ENCODE data around the gene SLC9A9. TPM values are rescaled to one million over a fixed set of nuclear protein-coding genes. Genes with fewer than 3 reads are reported as not detected.

The SLC9A9 gene
- total RNA-seq, 1 experiment from 2014 or later = 1.5 TPM

DNA sequence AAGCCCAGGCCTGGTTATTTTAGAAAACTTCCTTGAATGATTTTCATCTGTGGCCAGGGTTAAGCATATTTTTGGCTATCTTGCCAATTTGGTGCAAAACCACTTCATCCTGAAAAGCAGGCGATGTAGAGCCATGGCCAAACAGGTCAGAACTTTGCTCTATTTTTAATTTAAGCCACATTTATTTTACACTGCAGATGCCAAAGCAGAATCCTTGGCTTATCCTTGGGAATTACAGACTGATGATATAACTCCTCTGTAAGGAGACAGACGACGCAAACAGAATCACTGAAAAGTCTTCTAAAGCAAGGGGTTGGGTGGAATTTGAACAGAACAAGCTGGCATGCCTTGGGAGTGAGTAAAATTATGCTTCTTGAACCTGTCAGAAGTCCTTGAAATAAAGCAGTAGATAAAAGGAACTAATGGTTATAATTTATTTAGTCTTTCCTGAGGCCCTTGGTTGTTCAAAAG lies 606.8 kb downstream of the SLC9A9 start:
- no peaks in the 10 kb centered on the region for H3K9me3 Mint-ChIP-seq (ENCODE audit: low read depth, unreplicated experiment)
- H3K4me1 Mint-ChIP-seq (ENCODE audit: low read depth, unreplicated experiment) = no peaks in the 10 kb centered on the region
- TF ChIP-seq, protein P1, sequence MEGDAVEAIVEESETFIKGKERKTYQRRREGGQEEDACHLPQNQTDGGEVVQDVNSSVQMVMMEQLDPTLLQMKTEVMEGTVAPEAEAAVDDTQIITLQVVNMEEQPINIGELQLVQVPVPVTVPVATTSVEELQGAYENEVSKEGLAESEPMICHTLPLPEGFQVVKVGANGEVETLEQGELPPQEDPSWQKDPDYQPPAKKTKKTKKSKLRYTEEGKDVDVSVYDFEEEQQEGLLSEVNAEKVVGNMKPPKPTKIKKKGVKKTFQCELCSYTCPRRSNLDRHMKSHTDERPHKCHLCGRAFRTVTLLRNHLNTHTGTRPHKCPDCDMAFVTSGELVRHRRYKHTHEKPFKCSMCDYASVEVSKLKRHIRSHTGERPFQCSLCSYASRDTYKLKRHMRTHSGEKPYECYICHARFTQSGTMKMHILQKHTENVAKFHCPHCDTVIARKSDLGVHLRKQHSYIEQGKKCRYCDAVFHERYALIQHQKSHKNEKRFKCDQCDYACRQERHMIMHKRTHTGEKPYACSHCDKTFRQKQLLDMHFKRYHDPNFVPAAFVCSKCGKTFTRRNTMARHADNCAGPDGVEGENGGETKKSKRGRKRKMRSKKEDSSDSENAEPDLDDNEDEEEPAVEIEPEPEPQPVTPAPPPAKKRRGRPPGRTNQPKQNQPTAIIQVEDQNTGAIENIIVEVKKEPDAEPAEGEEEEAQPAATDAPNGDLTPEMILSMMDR (IDR thresholded peaks at IDR 0.05; ENCODE audit: unreplicated experiment) = no peak
- CTCF ChIA-PET = interaction anchor here (0.6 kb wide), 1 partner anchor 513 kb away, joined by 3 read pairs; no protein-coding TSS in a partner anchor
- no TSS peak for BruUV-seq (replicated peaks)
- peaks cover 6% of the 10 kb centered on the region for H3K27me3 Mint-ChIP-seq (ENCODE audit: unreplicated experiment)
- H3K4me3 Mint-ChIP-seq (ENCODE audit: low read depth, unreplicated experiment) = no peak overlapping the region
- H3K27ac Mint-ChIP-seq (ENCODE audit: unreplicated experiment) = no peak overlapping the region
- no peak for DNase-seq
- intact Hi-C loops (cut with micrococcal nuclease; ENCODE audit: unreplicated experiment) = no loop called here
- no peaks in the 10 kb centered on the region for H3K36me3 Mint-ChIP-seq (ENCODE audit: insufficient read depth, unreplicated experiment)

DNA sequence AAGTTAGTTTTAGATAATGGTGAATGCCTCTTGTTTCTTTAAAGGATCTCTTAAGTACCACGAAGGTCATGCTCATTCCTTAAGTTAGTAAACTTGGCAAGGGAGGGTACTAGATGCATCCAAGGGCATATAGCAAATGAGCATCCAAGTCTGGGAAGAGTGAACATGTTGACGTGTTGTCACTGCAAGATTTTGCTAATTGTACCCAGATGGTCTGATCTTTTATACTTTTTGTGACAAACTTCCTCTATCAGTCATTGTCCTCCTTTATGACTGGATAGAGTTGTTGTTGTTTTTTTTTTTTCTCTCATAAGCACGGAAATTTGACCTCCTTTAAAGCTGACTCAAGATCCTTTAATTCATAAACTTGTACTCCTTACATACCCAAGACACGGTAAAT lies 607.4 kb downstream of the SLC9A9 start:
- H3K27ac Mint-ChIP-seq (ENCODE audit: unreplicated experiment) = no peak overlapping the region
- DNase-seq = no peak
- no peak overlapping the region for H3K4me3 Mint-ChIP-seq (ENCODE audit: low read depth, unreplicated experiment)
- TF ChIP-seq, protein P1 (IDR thresholded peaks at IDR 0.05; ENCODE audit: unreplicated experiment) = no peak
- no peaks in the 10 kb centered on the region for H3K9me3 Mint-ChIP-seq (ENCODE audit: low read depth, unreplicated experiment)
- intact Hi-C loops (cut with micrococcal nuclease; ENCODE audit: unreplicated experiment) = no loop called here
- no TSS peak for BruUV-seq (replicated peaks)
- H3K4me1 Mint-ChIP-seq (ENCODE audit: low read depth, unreplicated experiment) = no peaks in the 10 kb centered on the region
- H3K27me3 Mint-ChIP-seq (ENCODE audit: unreplicated experiment) = no peaks in the 10 kb centered on the region
- no peaks in the 10 kb centered on the region for H3K36me3 Mint-ChIP-seq (ENCODE audit: insufficient read depth, unreplicated experiment)
- CTCF ChIA-PET = interaction anchor here (0.6 kb wide), 1 partner anchor 513 kb away, joined by 3 read pairs; no protein-coding TSS in a partner anchor

DNA sequence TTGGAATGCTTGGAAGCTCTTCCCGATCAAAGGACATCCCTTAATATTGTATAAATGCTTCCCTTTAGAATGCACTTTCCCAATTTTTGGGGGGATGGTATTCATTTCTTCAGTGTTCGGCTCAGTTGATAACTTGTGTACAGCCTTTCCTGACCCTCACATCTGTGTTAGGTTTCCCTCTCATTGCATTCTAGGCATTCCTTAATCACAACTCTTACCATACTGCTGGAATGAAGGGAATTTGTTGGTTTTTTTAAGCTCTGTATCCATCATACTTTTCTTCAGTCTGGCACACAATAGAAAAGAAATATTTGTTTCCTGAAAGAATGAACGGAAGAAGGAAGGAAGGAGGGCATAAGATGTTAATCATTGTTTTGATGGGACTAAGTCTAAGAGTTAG lies 609.2 kb downstream of the SLC9A9 start:
- no peak for DNase-seq
- intact Hi-C loops (cut with micrococcal nuclease; ENCODE audit: unreplicated experiment) = no loop called here
- TF ChIP-seq, protein P1 (IDR thresholded peaks at IDR 0.05; ENCODE audit: unreplicated experiment) = no peak
- no peak overlapping the region for H3K27ac Mint-ChIP-seq (ENCODE audit: unreplicated experiment)
- CTCF ChIA-PET = no interaction called here
- peaks cover 10% of the 10 kb centered on the region for H3K27me3 Mint-ChIP-seq (ENCODE audit: unreplicated experiment)
- no peak overlapping the region for H3K4me3 Mint-ChIP-seq (ENCODE audit: low read depth, unreplicated experiment)
- no TSS peak for BruUV-seq (replicated peaks)
- no peaks in the 10 kb centered on the region for H3K36me3 Mint-ChIP-seq (ENCODE audit: insufficient read depth, unreplicated experiment)
- H3K9me3 Mint-ChIP-seq (ENCODE audit: low read depth, unreplicated experiment) = no peaks in the 10 kb centered on the region
- H3K4me1 Mint-ChIP-seq (ENCODE audit: low read depth, unreplicated experiment) = no peaks in the 10 kb centered on the region

DNA sequence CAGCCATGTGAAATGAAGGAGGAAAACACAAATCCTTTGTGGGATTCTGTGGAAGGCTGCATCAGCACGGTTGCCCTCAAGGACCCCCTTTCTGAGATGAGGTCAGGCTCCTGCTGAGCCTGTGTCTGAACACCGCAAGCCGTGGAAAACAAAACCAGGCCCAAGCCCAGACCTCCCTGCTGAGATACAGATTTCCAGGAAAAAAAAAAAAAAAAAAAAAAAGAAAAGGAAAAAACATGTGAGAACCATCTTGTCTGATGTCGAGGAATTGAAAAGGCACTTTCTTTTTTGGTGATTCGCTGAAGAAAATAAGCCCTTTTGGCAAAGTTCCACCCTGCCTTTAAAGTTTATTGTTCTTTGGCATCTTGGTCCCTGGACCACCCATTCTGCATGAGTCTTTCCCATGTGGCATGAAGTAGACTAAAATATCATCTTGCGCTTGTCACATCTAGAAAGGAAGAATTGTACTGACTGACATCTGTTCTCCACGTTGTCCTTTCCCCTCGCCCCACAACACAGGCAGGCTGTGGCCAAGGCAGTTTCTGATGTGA lies 611.1 kb downstream of the SLC9A9 start:
- Mint-ChIP-seq H3K4me1 (ENCODE audit: low read depth, unreplicated experiment) (no peaks in the 10 kb centered on the region), H3K36me3 (ENCODE audit: insufficient read depth, unreplicated experiment) (no peaks in the 10 kb centered on the region), H3K27me3 (ENCODE audit: unreplicated experiment) (peaks cover 29% of the 10 kb centered on the region), H3K4me3 (ENCODE audit: low read depth, unreplicated experiment) (no peak overlapping the region), H3K27ac (ENCODE audit: unreplicated experiment) (no peak overlapping the region), H3K9me3 (ENCODE audit: low read depth, unreplicated experiment) (no peaks in the 10 kb centered on the region)
- CTCF ChIA-PET = no interaction called here
- DNase-seq = no peak
- BruUV-seq (replicated peaks) = no TSS peak
- intact Hi-C loops (cut with micrococcal nuclease; ENCODE audit: unreplicated experiment) = no loop called here
- TF ChIP-seq, protein P1 (IDR thresholded peaks at IDR 0.05; ENCODE audit: unreplicated experiment) = no peak

Measured in Calu3 (cell line).